Measurements from ENCODE around the gene SCYGR5.

- TF ChIP-seq MAX (IDR thresholded peaks at IDR 0.05), result no peak
- no peak for TF ChIP-seq USF1 (IDR thresholded peaks at IDR 0.05)
- no peak for TF ChIP-seq YY1 (IDR thresholded peaks at IDR 0.05; ENCODE audit: low read depth)
- TF ChIP-seq REST (IDR thresholded peaks at IDR 0.05; ENCODE audit: low read depth), result no peak
- TF ChIP-seq CEBPB (IDR thresholded peaks at IDR 0.05), result no peak
- no peak for TF ChIP-seq RAD21 (IDR thresholded peaks at IDR 0.05; ENCODE audit: low read depth)
- no peak for TF ChIP-seq CREB1 (IDR thresholded peaks at IDR 0.05; ENCODE audit: low read depth)
- TF ChIP-seq EP300 (IDR thresholded peaks at IDR 0.05; ENCODE audit: borderline replicate concordance), result no peak
- TF ChIP-seq EGR1 (IDR thresholded peaks at IDR 0.05), result no peak
- no peak for TF ChIP-seq FOXM1 (IDR thresholded peaks at IDR 0.05; ENCODE audit: borderline replicate concordance, low read depth)
These were observed 4.7 kb downstream of the SCYGR5 start for GRCh38 chr2:227671170-227671905.
